Measurements from ENCODE around the gene FASN. TPM values are rescaled to one million over a fixed set of nuclear protein-coding genes. Genes with fewer than 3 reads are reported as not detected.

Gene FASN
- total and polyA plus RNA-seq, 2 of the 13 experiments (the other 11 are each of a cell fraction or from before 2014, with no cell fraction given) = 51.7 to 101 TPM

DNA sequence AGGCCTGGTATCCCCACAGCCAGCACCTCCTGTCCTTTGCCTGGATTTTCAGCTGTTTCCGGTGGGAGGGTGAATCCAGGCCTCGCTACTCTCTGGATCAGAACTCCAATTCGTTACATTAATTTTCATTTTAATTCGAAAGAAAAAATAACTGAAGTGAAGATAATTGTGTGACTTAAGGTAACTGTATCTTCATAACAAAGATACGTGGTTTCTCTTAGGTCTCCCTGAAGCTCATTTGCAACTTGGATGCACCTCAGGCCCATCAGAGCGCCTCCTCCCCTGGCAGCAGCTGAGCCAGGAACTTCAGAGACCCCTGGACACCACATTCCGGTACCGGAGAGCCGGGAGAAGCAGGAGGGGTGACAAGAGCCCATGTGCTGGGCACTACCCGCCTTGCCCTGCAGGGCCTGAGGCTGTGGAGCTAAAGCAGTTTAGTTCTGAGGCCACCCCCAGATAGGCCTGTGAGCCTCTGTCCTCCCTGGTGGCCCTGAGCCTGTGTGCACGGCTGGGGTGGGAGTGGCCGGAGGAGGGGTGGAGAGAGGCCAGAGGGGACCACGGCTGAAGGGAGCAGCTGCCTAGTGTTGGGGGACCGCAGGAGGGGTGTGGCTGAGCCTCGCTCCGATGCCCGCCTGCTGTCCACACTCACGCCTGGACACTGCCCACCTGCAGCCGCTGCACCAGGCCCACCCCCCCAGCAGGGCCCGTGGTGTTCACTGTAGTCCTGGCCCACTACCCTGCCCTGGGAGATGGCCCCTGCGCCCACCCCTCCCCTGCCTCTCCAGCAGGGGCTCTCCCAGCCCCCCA is 21.0 kb downstream of the FASN start (continued):
- TF ChIP-seq RARG (CRISPR knock-in tag; IDR thresholded peaks at IDR 0.05; ENCODE audit: low read depth) = no peak
- no peak for TF ChIP-seq MAF1 (CRISPR knock-in tag; IDR thresholded peaks at IDR 0.05; ENCODE audit: borderline replicate concordance)
- TF ChIP-seq, protein P1, sequence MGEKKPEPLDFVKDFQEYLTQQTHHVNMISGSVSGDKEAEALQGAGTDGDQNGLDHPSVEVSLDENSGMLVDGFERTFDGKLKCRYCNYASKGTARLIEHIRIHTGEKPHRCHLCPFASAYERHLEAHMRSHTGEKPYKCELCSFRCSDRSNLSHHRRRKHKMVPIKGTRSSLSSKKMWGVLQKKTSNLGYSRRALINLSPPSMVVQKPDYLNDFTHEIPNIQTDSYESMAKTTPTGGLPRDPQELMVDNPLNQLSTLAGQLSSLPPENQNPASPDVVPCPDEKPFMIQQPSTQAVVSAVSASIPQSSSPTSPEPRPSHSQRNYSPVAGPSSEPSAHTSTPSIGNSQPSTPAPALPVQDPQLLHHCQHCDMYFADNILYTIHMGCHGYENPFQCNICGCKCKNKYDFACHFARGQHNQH (CRISPR knock-in tag; IDR thresholded peaks at IDR 0.05) = no peak
- TF ChIP-seq, protein P2, sequence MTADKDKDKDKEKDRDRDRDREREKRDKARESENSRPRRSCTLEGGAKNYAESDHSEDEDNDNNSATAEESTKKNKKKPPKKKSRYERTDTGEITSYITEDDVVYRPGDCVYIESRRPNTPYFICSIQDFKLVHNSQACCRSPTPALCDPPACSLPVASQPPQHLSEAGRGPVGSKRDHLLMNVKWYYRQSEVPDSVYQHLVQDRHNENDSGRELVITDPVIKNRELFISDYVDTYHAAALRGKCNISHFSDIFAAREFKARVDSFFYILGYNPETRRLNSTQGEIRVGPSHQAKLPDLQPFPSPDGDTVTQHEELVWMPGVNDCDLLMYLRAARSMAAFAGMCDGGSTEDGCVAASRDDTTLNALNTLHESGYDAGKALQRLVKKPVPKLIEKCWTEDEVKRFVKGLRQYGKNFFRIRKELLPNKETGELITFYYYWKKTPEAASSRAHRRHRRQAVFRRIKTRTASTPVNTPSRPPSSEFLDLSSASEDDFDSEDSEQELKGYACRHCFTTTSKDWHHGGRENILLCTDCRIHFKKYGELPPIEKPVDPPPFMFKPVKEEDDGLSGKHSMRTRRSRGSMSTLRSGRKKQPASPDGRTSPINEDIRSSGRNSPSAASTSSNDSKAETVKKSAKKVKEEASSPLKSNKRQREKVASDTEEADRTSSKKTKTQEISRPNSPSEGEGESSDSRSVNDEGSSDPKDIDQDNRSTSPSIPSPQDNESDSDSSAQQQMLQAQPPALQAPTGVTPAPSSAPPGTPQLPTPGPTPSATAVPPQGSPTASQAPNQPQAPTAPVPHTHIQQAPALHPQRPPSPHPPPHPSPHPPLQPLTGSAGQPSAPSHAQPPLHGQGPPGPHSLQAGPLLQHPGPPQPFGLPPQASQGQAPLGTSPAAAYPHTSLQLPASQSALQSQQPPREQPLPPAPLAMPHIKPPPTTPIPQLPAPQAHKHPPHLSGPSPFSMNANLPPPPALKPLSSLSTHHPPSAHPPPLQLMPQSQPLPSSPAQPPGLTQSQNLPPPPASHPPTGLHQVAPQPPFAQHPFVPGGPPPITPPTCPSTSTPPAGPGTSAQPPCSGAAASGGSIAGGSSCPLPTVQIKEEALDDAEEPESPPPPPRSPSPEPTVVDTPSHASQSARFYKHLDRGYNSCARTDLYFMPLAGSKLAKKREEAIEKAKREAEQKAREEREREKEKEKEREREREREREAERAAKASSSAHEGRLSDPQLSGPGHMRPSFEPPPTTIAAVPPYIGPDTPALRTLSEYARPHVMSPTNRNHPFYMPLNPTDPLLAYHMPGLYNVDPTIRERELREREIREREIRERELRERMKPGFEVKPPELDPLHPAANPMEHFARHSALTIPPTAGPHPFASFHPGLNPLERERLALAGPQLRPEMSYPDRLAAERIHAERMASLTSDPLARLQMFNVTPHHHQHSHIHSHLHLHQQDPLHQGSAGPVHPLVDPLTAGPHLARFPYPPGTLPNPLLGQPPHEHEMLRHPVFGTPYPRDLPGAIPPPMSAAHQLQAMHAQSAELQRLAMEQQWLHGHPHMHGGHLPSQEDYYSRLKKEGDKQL (CRISPR knock-in tag; IDR thresholded peaks at IDR 0.05; ENCODE audit: low read depth) = no peak
- no peak for TF ChIP-seq RCOR2 (CRISPR knock-in tag; IDR thresholded peaks at IDR 0.05)
- TF ChIP-seq, protein P3, sequence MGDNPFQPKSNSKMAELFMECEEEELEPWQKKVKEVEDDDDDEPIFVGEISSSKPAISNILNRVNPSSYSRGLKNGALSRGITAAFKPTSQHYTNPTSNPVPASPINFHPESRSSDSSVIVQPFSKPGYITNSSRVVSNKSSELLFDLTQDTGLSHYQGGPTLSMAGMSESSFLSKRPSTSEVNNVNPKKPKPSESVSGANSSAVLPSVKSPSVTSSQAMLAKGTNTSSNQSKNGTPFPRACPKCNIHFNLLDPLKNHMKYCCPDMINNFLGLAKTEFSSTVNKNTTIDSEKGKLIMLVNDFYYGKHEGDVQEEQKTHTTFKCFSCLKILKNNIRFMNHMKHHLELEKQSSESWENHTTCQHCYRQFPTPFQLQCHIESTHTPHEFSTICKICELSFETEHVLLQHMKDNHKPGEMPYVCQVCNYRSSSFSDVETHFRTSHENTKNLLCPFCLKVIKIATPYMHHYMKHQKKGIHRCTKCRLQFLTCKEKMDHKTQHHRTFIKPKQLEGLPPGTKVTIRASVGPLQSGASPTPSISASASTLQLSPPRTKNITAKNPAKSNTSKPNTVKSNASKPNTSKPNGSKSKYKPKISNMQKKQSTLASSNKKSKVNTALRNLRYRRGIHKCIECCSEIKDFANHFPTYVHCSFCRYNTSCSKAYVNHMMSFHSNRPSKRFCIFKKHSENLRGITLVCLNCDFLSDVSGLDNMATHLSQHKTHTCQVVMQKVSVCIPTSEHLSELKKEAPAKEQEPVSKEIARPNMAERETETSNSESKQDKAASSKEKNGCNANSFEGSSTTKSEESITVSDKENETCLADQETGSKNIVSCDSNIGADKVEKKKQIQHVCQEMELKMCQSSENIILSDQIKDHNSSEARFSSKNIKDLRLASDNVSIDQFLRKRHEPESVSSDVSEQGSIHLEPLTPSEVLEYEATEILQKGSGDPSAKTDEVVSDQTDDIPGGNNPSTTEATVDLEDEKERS (CRISPR knock-in tag; IDR thresholded peaks at IDR 0.05) = no peak
- TF ChIP-seq, protein P4, sequence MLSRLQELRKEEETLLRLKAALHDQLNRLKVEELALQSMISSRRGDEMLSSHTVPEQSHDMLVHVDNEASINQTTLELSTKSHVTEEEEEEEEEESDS (CRISPR knock-in tag; IDR thresholded peaks at IDR 0.05; ENCODE audit: borderline replicate concordance) = no peak
- TF ChIP-seq, protein P5, sequence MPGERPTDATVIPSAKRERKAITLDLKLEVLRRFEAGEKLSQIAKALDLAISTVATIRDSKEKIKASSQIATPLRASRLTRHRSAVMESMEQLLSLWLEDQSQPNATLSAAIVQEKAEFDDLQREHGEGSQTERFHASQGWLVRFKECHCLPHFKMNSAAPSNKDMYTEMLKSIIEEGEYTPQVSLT (CRISPR knock-in tag; IDR thresholded peaks at IDR 0.05; ENCODE audit: borderline replicate concordance, low read depth) = no peak
- TF ChIP-seq MBD4 (IDR thresholded peaks at IDR 0.05; ENCODE audit: borderline replicate concordance, low read length) = no peak; the same call in none of the 2 replicates
- no peak for TF ChIP-seq ZNF761 (CRISPR knock-in tag; conservative IDR thresholded peaks at IDR 0.05)
- TF ChIP-seq, protein P6, sequence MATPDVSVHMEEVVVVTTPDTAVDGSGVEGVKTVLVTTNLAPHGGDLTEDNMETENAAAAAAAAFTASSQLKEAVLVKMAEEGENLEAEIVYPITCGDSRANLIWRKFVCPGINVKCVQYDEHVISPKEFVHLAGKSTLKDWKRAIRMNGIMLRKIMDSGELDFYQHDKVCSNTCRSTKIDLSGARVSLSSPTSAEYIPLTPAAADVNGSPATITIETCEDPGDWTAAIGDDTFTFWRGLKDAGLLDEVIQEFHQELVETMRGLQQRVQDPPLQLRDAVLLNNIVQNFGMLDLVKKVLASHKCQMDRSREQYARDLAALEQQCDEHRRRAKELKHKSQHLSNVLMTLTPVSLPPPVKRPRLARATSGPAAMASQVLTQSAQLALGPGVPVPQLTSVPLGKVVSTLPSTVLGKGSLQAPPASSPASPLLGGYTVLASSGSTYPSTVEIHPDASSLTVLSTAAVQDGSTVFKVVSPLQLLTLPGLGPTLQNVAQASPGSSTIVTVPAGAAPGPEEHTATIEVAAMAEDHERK (CRISPR knock-in tag; IDR thresholded peaks at IDR 0.05; ENCODE audit: low read depth) = no peak
- TF ChIP-seq, protein P7, sequence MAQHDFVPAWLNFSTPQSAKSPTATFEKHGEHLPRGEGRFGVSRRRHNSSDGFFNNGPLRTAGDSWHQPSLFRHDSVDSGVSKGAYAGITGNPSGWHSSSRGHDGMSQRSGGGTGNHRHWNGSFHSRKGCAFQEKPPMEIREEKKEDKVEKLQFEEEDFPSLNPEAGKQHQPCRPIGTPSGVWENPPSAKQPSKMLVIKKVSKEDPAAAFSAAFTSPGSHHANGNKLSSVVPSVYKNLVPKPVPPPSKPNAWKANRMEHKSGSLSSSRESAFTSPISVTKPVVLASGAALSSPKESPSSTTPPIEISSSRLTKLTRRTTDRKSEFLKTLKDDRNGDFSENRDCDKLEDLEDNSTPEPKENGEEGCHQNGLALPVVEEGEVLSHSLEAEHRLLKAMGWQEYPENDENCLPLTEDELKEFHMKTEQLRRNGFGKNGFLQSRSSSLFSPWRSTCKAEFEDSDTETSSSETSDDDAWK (CRISPR knock-in tag; IDR thresholded peaks at IDR 0.05) = no peak
- no peak for TF ChIP-seq ZNF460 (CRISPR knock-in tag; IDR thresholded peaks at IDR 0.05; ENCODE audit: borderline replicate concordance)
- TF ChIP-seq ZSCAN22 (CRISPR knock-in tag; IDR thresholded peaks at IDR 0.05) = no peak
- no peak for TF ChIP-seq ZBTB42 (CRISPR knock-in tag; IDR thresholded peaks at IDR 0.05)

Data from HepG2 (cell line).